ENCODE data around the gene LRRC10B. TPM values are rescaled to one million over a fixed set of nuclear protein-coding genes. Genes with fewer than 3 reads are reported as not detected.

The LRRC10B gene
- total and polyA plus RNA-seq, 5 donors from 2014 or later: not detected

DNA sequence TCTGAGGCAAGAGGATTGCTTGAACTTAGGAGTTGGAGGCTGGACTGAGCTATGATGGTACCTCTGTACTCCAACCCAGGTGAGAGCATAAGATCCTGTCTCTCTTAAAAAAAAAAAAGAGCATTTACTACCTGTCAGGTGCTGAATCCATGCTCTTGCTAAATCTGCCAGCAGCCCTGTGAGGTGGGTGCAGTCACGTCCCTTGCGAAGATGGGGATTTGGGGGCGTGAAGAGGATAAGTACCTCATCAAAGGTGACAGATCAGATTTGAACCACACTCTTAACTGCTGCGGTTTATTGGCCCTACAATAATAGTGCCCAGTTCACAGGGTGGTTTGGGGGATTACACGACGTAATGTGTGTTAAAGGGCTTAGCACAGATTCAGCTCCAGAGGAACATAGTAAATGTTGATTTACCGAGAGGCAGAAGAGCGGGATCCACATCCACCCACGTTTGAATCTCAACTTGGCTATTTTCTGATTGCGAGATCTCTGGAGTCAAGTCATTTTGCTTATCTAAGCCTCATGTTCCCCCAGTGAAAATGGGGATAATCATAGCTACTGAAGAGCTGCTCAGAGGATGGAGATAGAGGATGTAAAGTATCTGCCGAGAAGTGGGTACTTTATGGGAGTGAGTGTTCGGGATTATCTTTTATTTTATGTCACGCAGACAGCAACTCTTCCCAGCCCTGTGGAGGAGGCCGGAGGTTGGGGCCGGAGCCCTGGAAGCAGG is 28.1 kb upstream of the LRRC10B start:
- Mint-ChIP-seq H3K4me1 (peaks cover 0 to 8% (median 2%) of the 10 kb centered on the region in 4 donors), H3K36me3 (no peaks in the 10 kb centered on the region), H3K4me3 (no peak overlapping the region), H3K27ac (no peak overlapping the region), H3K9me3 (peaks cover 0 to 1% (median 0%) of the 10 kb centered on the region in 7 donors), H3K27me3 (no peaks in the 10 kb centered on the region)
- ATAC-seq (ENCODE audit: low read depth in 2 of 2) (no peak), DNase-seq (no peak)
- Histone ChIP-seq H3K9me3 (ENCODE audit: control insufficient read depth in 2 of 2, low read length in 2 of 2) (no peaks in the 10 kb centered on the region), H3K4me1 (ENCODE audit: control insufficient read depth, insufficient read depth, low read length, poor library complexity, severe bottlenecking) (peaks cover 6% of the 10 kb centered on the region), H3K4me3 (ENCODE audit: low read depth, low read length) (no peak overlapping the region), H3K27ac (ENCODE audit: insufficient read depth, low read length, poor library complexity, severe bottlenecking) (no peak overlapping the region), H3K36me3 (ENCODE audit: control insufficient read depth, insufficient read depth, low read length) (no peaks in the 10 kb centered on the region), H3K27me3 (ENCODE audit: control insufficient read depth, insufficient read depth, low read length) (no peaks in the 10 kb centered on the region)

DNA sequence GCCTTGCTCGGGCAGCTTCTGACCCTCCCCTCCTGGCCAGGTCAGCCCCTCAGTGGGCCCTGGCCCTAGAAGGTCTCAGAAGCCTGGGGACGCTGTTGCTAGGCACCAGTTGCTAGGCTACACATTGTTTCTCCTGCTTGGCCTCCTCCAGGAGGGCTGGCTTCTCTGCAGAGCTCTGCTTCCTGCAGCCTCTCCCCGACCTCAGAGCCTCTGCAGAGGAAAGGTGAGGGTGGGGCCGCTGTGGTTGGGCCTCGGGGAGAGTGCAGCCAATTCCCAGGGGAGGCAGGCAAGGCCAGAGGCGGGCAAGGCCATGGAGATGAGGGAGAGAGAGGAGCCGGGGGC is 27.6 kb upstream of the LRRC10B start:
- H3K4me3 Mint-ChIP-seq: no peak overlapping the region
- H3K4me1 Mint-ChIP-seq: peaks cover 0 to 8% (median 2%) of the 10 kb centered on the region in 4 donors
- no peak for DNase-seq
- no peak overlapping the region for H3K27ac Mint-ChIP-seq
- no peaks in the 10 kb centered on the region for H3K27me3 Mint-ChIP-seq
- H3K36me3 Mint-ChIP-seq: no peaks in the 10 kb centered on the region
- peaks cover 0 to 1% (median 0%) of the 10 kb centered on the region in 7 donors for H3K9me3 Mint-ChIP-seq
- Histone ChIP-seq H3K4me1 (ENCODE audit: control insufficient read depth, insufficient read depth, low read length, poor library complexity, severe bottlenecking) (peaks cover 6% of the 10 kb centered on the region), H3K27ac (ENCODE audit: insufficient read depth, low read length, poor library complexity, severe bottlenecking) (no peak overlapping the region), H3K4me3 (ENCODE audit: low read depth, low read length) (no peak overlapping the region), H3K36me3 (ENCODE audit: control insufficient read depth, insufficient read depth, low read length) (no peaks in the 10 kb centered on the region), H3K9me3 (ENCODE audit: control insufficient read depth in 2 of 2, low read length in 2 of 2) (no peaks in the 10 kb centered on the region), H3K27me3 (ENCODE audit: control insufficient read depth, insufficient read depth, low read length) (no peaks in the 10 kb centered on the region)
- no peak for ATAC-seq (ENCODE audit: low read depth in 2 of 2)

DNA sequence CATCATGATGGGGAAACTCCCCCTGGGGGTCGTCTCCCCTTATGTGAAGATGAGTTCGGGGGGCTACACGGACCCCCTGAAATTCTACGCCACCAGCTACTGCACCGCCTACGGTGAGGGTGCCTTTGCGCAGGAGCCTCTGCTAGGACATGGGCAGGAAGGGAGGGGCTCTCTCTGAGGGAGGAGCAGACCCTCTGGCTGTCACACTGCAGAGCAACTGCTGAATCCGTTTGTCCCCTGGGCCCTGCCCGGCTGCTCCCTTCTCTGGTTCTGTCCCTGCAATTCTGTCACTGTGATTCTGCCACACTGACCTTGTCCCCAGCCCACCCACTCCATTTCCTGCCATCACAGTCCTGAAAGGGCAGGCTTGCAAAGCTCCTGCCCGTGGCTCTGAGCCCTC is 26.7 kb upstream of the LRRC10B start:
- Mint-ChIP-seq H3K27me3 (no peaks in the 10 kb centered on the region), H3K4me1 (peaks cover 0 to 8% (median 2%) of the 10 kb centered on the region in 4 donors), H3K27ac (no peak overlapping the region), H3K4me3 (no peak overlapping the region), H3K9me3 (peaks cover 0 to 1% (median 0%) of the 10 kb centered on the region in 7 donors), H3K36me3 (peaks cover 4% of the 10 kb centered on the region)
- Histone ChIP-seq H3K36me3 (ENCODE audit: control insufficient read depth, insufficient read depth, low read length) (no peaks in the 10 kb centered on the region), H3K9me3 (ENCODE audit: control insufficient read depth in 2 of 2, low read length in 2 of 2) (no peaks in the 10 kb centered on the region), H3K4me1 (ENCODE audit: control insufficient read depth, insufficient read depth, low read length, poor library complexity, severe bottlenecking) (peaks cover 6% of the 10 kb centered on the region), H3K27ac (ENCODE audit: insufficient read depth, low read length, poor library complexity, severe bottlenecking) (no peak overlapping the region), H3K4me3 (ENCODE audit: low read depth, low read length) (no peak overlapping the region), H3K27me3 (ENCODE audit: control insufficient read depth, insufficient read depth, low read length) (no peaks in the 10 kb centered on the region)
- no peak for ATAC-seq (ENCODE audit: low read depth in 2 of 2)
- no peak for DNase-seq

DNA sequence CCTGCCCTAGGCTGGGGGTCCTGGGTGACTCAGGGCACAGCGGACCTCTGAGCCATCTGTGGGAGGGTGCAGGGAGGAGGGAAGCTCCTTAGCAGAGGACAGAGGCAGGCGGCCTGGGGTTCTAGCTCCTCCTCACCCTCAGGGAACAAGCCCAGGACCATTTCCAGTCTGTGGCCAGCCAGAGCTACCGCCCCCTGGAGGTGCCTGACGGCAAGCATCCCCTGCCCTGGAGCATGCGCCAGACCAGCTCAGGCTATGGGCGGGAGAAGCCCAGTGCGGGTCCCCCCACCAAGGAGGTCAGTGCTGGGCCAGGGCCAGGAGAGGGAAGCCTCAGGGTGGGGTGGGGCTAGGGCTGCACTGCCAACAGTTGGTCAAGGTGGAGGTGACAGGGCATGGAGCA is 26.0 kb upstream of the LRRC10B start:
- Histone ChIP-seq H3K27me3 (ENCODE audit: control insufficient read depth, insufficient read depth, low read length) (no peaks in the 10 kb centered on the region), H3K27ac (ENCODE audit: insufficient read depth, low read length, poor library complexity, severe bottlenecking) (no peak overlapping the region), H3K9me3 (ENCODE audit: control insufficient read depth in 2 of 2, low read length in 2 of 2) (no peaks in the 10 kb centered on the region), H3K4me3 (ENCODE audit: low read depth, low read length) (no peak overlapping the region), H3K4me1 (ENCODE audit: control insufficient read depth, insufficient read depth, low read length, poor library complexity, severe bottlenecking) (peaks cover 4% of the 10 kb centered on the region), H3K36me3 (ENCODE audit: control insufficient read depth, insufficient read depth, low read length) (no peaks in the 10 kb centered on the region)
- DNase-seq (peak in 1 of 3 donors; percentile 11), ATAC-seq (ENCODE audit: low read depth in 2 of 2) (no peak)
- H3K4me3 Mint-ChIP-seq: no peak overlapping the region
- no peak overlapping the region for H3K27ac Mint-ChIP-seq
- peaks cover 0 to 8% (median 2%) of the 10 kb centered on the region in 4 donors for H3K4me1 Mint-ChIP-seq
- peaks cover 10% of the 10 kb centered on the region for H3K36me3 Mint-ChIP-seq
- H3K9me3 Mint-ChIP-seq: peaks cover 0 to 1% (median 0%) of the 10 kb centered on the region in 7 donors
- H3K27me3 Mint-ChIP-seq: no peaks in the 10 kb centered on the region

DNA sequence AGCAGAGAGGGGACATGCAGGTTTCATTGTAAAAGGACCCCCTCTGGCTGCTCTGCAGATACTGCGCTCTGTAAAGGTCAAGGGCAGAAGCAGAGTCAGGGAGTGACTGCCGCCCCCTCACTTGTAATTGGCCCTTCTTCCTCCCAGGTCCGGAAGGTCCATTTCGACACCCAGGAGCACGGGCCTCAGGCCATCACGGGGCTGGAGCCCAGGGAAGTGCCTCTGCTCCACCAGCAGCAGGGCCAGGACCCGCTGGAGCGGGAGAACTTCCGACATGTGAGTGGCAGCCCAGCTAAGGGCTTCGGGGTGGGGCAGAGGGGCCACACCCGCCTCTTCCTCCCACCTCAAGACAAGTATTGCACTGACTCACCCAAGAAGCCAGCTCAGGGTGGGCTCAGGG is 24.0 kb upstream of the LRRC10B start:
- peaks cover 0 to 1% (median 0%) of the 10 kb centered on the region in 7 donors for H3K9me3 Mint-ChIP-seq
- peaks cover 0 to 6% (median under 1%) of the 10 kb centered on the region in 4 donors for H3K4me1 Mint-ChIP-seq
- DNase-seq (no peak), ATAC-seq (ENCODE audit: low read depth in 2 of 2) (no peak)
- H3K4me1 ChIP-seq (ENCODE audit: control insufficient read depth, insufficient read depth, low read length, poor library complexity, severe bottlenecking): no peaks in the 10 kb centered on the region
- H3K27me3 ChIP-seq (ENCODE audit: control insufficient read depth, insufficient read depth, low read length): no peaks in the 10 kb centered on the region
- H3K9me3 ChIP-seq (ENCODE audit: control insufficient read depth in 2 of 2, low read length in 2 of 2): no peaks in the 10 kb centered on the region
- no peak overlapping the region for H3K27ac ChIP-seq (ENCODE audit: insufficient read depth, low read length, poor library complexity, severe bottlenecking)
- H3K4me3 ChIP-seq (ENCODE audit: low read depth, low read length): no peak overlapping the region
- H3K36me3 ChIP-seq (ENCODE audit: control insufficient read depth, insufficient read depth, low read length): no peaks in the 10 kb centered on the region
- H3K4me3 Mint-ChIP-seq: no peak overlapping the region
- no peaks in the 10 kb centered on the region for H3K27me3 Mint-ChIP-seq
- no peak overlapping the region for H3K27ac Mint-ChIP-seq
- H3K36me3 Mint-ChIP-seq: peaks cover 10% of the 10 kb centered on the region

DNA sequence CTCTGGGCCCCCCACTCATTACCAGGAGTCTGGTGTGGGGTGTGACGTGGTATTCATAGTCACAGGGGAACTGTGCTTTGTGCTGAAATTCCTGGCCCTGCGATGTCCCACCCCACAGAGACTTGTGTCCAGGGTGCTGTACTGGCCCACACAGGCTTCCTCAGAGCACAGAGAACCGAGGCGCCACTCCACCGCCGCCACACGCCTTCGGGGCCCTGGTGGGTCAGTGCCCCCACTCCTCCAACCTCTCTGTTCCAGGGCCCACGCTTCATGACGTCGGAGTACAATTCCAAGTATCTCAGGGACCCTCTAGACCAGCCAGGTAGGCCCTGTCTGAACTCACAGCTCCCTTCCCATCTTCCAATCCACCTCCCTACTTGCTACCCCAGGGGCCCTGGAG is 23.5 kb upstream of the LRRC10B start:
- peaks cover 0 to 4% (median under 1%) of the 10 kb centered on the region in 4 donors for H3K4me1 Mint-ChIP-seq
- no peak overlapping the region for H3K27ac Mint-ChIP-seq
- Histone ChIP-seq H3K4me3 (ENCODE audit: low read depth, low read length) (no peak overlapping the region), H3K36me3 (ENCODE audit: control insufficient read depth, insufficient read depth, low read length) (no peaks in the 10 kb centered on the region), H3K4me1 (ENCODE audit: control insufficient read depth, insufficient read depth, low read length, poor library complexity, severe bottlenecking) (no peaks in the 10 kb centered on the region), H3K27ac (ENCODE audit: insufficient read depth, low read length, poor library complexity, severe bottlenecking) (no peak overlapping the region), H3K27me3 (ENCODE audit: control insufficient read depth, insufficient read depth, low read length) (no peaks in the 10 kb centered on the region), H3K9me3 (ENCODE audit: control insufficient read depth in 2 of 2, low read length in 2 of 2) (no peaks in the 10 kb centered on the region)
- peaks cover 10% of the 10 kb centered on the region for H3K36me3 Mint-ChIP-seq
- no peaks in the 10 kb centered on the region for H3K27me3 Mint-ChIP-seq
- DNase-seq (no peak), ATAC-seq (ENCODE audit: low read depth in 2 of 2) (no peak)
- peaks cover 0 to 1% (median 0%) of the 10 kb centered on the region in 7 donors for H3K9me3 Mint-ChIP-seq
- H3K4me3 Mint-ChIP-seq: no peak overlapping the region

DNA sequence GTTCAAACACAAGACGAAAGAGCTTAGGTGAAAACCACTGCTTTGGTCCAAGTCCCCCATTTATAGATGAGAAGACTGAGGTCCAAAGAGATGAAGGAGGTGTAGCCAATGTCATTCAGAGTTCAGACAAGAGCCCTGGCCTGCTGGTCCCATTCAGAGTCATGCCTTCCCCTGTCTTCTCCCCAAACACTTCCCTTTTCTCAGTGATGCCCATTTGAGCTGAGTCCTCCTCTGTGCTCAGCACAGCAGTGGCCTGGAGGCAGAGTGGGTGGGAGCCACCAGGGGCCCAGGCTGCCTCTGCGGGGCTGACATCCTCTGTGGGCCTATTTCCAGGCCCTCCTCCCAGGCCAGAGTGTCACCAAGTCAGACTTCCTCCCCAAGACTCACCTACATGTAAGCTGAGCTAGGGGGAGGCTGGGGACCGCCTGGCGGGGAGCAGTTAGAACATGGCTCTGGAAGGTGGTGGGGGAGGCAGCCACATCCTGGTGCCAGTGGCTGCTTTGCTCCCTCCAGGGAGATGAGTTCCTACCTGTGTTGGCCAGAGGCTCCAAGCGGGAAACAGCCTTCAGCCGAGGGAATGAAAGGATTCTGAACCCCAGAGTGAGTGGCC is 22.4 kb upstream of the LRRC10B start:
- ATAC-seq (ENCODE audit: low read depth in 2 of 2) (no peak), DNase-seq (no peak)
- peaks cover 5% of the 10 kb centered on the region for H3K27me3 Mint-ChIP-seq
- H3K9me3 Mint-ChIP-seq: peaks cover 0 to 1% (median 0%) of the 10 kb centered on the region in 7 donors
- no peak overlapping the region for H3K4me3 ChIP-seq (ENCODE audit: low read depth, low read length)
- H3K27ac ChIP-seq (ENCODE audit: insufficient read depth, low read length, poor library complexity, severe bottlenecking): no peak overlapping the region
- H3K27ac Mint-ChIP-seq: peak overlapping the region in 1 of 3 donors; percentile 74
- H3K9me3 ChIP-seq (ENCODE audit: control insufficient read depth in 2 of 2, low read length in 2 of 2): no peaks in the 10 kb centered on the region
- H3K27me3 ChIP-seq (ENCODE audit: control insufficient read depth, insufficient read depth, low read length): no peaks in the 10 kb centered on the region
- no peak overlapping the region for H3K4me3 Mint-ChIP-seq
- no peaks in the 10 kb centered on the region for H3K4me1 ChIP-seq (ENCODE audit: control insufficient read depth, insufficient read depth, low read length, poor library complexity, severe bottlenecking)
- peaks cover 0 to 2% (median under 1%) of the 10 kb centered on the region in 4 donors for H3K4me1 Mint-ChIP-seq
- peaks cover 10% of the 10 kb centered on the region for H3K36me3 Mint-ChIP-seq
- H3K36me3 ChIP-seq (ENCODE audit: control insufficient read depth, insufficient read depth, low read length): no peaks in the 10 kb centered on the region

DNA sequence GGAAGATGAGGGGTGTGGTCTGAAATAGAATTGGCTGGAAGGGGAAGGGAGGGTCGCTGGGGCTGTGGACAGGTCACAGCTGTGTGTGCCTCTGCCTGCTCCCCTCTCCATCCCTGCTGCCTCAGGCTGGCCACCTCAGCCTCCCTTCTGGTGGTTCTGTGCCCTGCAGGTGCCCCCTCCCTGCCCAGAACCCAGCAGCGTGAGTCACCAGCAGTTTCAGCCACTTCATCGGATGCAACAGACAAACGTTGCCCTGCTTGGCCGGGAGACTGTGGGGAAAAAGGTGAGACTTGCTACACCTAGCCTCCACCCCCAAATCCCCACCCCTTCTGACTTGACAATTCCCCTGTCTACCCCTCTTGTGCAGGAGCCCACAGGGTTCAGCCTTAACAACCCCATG is 21.8 kb upstream of the LRRC10B start:
- Mint-ChIP-seq H3K4me1 (peaks cover 0 to 2% (median 0%) of the 10 kb centered on the region in 4 donors), H3K4me3 (no peak overlapping the region), H3K36me3 (peaks cover 10% of the 10 kb centered on the region), H3K27me3 (peaks cover 6% of the 10 kb centered on the region), H3K9me3 (no peaks in the 10 kb centered on the region), H3K27ac (peak overlapping the region in 1 of 3 donors; percentile 43)
- no peaks in the 10 kb centered on the region for H3K36me3 ChIP-seq (ENCODE audit: control insufficient read depth, insufficient read depth, low read length)
- H3K27ac ChIP-seq (ENCODE audit: insufficient read depth, low read length, poor library complexity, severe bottlenecking): no peak overlapping the region
- no peaks in the 10 kb centered on the region for H3K27me3 ChIP-seq (ENCODE audit: control insufficient read depth, insufficient read depth, low read length)
- H3K4me1 ChIP-seq (ENCODE audit: control insufficient read depth, insufficient read depth, low read length, poor library complexity, severe bottlenecking): no peaks in the 10 kb centered on the region
- H3K4me3 ChIP-seq (ENCODE audit: low read depth, low read length): no peak overlapping the region
- ATAC-seq (ENCODE audit: low read depth in 2 of 2) (no peak), DNase-seq (no peak)
- no peaks in the 10 kb centered on the region for H3K9me3 ChIP-seq (ENCODE audit: control insufficient read depth in 2 of 2, low read length in 2 of 2)
